Hepatocyte (in vitro differentiated cells): ENCODE results near the gene NOP10.
"Not testable (repeated sequence)": the region's sequence is repeated elsewhere in the genome, so short reads cannot be mapped to it uniquely, and the experiment has no call there.

ENCODE experiments used
- EZH2 ChIP-seq: fragments of 200-600 bp; sonication (generic); IDR thresholded peaks from 2 replicates; pipeline ENCODE4 v1.6.1; 2016; ENCODE audit warnings: antibody characterized with exemption, mild to moderate bottlenecking, borderline replicate concordance
- TF ChIP-seq, protein P1 (sequence below): fragments of 200-600 bp; sonication (generic); IDR thresholded peaks from 2 replicates; pipeline ENCODE4 v1.5.1; 2016; ENCODE audit warnings: antibody characterized with exemption, mild to moderate bottlenecking; ENCODE audit not compliant: poor library complexity

DNA sequence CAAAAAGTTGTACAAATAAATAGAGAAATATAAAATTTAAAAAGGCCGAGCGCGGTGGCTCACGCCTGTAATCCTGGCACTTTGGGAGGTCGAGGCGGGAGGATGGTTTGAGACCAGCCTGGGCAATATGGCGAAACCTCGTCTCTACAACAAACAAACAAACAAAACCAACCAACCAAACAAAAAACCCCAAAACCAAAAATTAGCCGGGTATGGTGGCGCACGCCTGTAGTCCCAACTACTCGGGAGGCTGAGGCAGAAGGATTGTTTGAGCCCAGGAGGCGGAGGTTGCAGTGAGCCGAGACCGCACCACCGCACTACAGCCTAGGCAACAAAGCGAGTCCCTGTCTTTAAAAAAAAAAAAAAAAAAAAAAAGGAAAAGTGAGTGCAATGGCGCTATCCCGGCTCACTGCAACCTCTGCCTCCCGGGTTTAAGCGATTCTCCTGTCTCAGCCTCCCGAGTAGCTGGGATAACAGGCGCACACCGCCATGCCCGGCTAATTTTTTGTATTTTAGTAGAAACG is 661 bp downstream of the NOP10 start:
- TF ChIP-seq, protein P1, sequence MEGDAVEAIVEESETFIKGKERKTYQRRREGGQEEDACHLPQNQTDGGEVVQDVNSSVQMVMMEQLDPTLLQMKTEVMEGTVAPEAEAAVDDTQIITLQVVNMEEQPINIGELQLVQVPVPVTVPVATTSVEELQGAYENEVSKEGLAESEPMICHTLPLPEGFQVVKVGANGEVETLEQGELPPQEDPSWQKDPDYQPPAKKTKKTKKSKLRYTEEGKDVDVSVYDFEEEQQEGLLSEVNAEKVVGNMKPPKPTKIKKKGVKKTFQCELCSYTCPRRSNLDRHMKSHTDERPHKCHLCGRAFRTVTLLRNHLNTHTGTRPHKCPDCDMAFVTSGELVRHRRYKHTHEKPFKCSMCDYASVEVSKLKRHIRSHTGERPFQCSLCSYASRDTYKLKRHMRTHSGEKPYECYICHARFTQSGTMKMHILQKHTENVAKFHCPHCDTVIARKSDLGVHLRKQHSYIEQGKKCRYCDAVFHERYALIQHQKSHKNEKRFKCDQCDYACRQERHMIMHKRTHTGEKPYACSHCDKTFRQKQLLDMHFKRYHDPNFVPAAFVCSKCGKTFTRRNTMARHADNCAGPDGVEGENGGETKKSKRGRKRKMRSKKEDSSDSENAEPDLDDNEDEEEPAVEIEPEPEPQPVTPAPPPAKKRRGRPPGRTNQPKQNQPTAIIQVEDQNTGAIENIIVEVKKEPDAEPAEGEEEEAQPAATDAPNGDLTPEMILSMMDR, result not testable (repeated sequence)
- not testable (repeated sequence) for TF ChIP-seq EZH2
